GM12878 (cell line): Measurements from ENCODE around the gene FAM170B. TPM values are rescaled to one million over a fixed set of nuclear protein-coding genes. Genes with fewer than 3 reads are reported as not detected.

ENCODE experiments used
- ATAC-seq: fragments of 200-7000 bp; cut with Tn5 transposase; 3 replicates; pipeline ENCODE4 v1.9.1; 2020; ENCODE audit warnings: mild to moderate bottlenecking, moderate library complexity
- BruUV-seq: library from RNA; stranded (reverse); fragments of 400-500 nt; replicated peaks from 2 replicates; lab custom pipeline; 2021; lab: Mats Ljungman, UMichigan
- CTCF ChIA-PET: fragments of 300-600 bp; sonication (Branson Sonifier 250); formaldehyde crosslinking; extraction: SDS; loops from one replicate; lab custom pipeline; 2021; ENCODE audit warnings: inconsistent platforms; lab: Yijun Ruan, JAX
- POLR2A ChIA-PET: fragments of 350-600 bp; formaldehyde crosslinking; extraction: SDS; loops from one replicate; lab custom pipeline; 2021; ENCODE audit warnings: inconsistent platforms; lab: Charles Lee
- RAD21 ChIA-PET: fragments of 300-600 bp; sonication (Branson Sonifier 250); formaldehyde crosslinking; loops from one replicate; lab custom pipeline; 2023; ENCODE audit warnings: antibody characterized with exemption; ENCODE audit not compliant: unreplicated experiment; lab: Charles Lee
- SMC1A ChIA-PET: fragments of 300-600 bp; sonication (Branson Sonifier 250); formaldehyde crosslinking; loops from one replicate; lab custom pipeline; 2023; ENCODE audit not compliant: unreplicated experiment, uncharacterized antibody; lab: Charles Lee
- DNase-seq: peaks from one replicate; pipeline ENCODE4 v3.0.0-alpha.2; 2011; ENCODE audit warnings: low read depth, low spot score
- FAIRE-seq: peaks from 3 replicates; lab custom pipeline; 2011; peaks lifted over from hg19 to GRCh38; lab: Jason Lieb, UNC
- H2AFZ ChIP-seq: 2 replicates; pipeline ENCODE4 v1.6.0; 2011; ENCODE audit warnings: low read depth, low read length, control low read depth; ENCODE audit not compliant: control insufficient read depth
- H3K27ac ChIP-seq: 2 replicates; pipeline ENCODE4 v1.5.1; 2011; ENCODE audit warnings: control low read depth; ENCODE audit not compliant: control insufficient read depth, insufficient read depth
- H3K27me3 ChIP-seq, 2 experiments: replicated peaks in 1 of 2; 2 replicates each; pipeline versions ENCODE4 v1.6.0 to v1.6.1; 2011; ENCODE audit warnings: low read length in 1 of 2; ENCODE audit not compliant: control insufficient read depth in 2 of 2, insufficient read depth in 2 of 2
- H3K36me3 ChIP-seq, 2 experiments: 2 replicates each; pipeline ENCODE4 v1.5.1; 2011; ENCODE audit warnings: low read length in 1 of 2; ENCODE audit not compliant: control insufficient read depth in 2 of 2, insufficient read depth in 2 of 2
- H3K4me1 ChIP-seq: 2 replicates; pipeline ENCODE4 v1.6.1; 2011; ENCODE audit warnings: mild to moderate bottlenecking, low read length, moderate library complexity, mixed read lengths; ENCODE audit not compliant: control insufficient read depth, insufficient read depth
- H3K4me2 ChIP-seq: 2 replicates; pipeline ENCODE4 v1.6.0; 2011; ENCODE audit warnings: control low read depth; ENCODE audit not compliant: control insufficient read depth, insufficient read depth
- H3K4me3 ChIP-seq: fragments of 200-600 bp; sonication (generic); 2 replicates; pipeline ENCODE4 v1.5.1; 2016
- H3K79me2 ChIP-seq: 2 replicates; pipeline ENCODE4 v1.6.0; 2011; ENCODE audit warnings: low read length; ENCODE audit not compliant: control insufficient read depth, insufficient read depth
- H3K9ac ChIP-seq: 2 replicates; pipeline ENCODE4 v1.8.0; 2011; ENCODE audit warnings: low read length, control low read depth, mixed read lengths; ENCODE audit not compliant: control insufficient read depth, insufficient read depth
- H3K9me3 ChIP-seq: replicated peaks from 3 replicates; pipeline ENCODE4 v1.5.1; 2011; ENCODE audit warnings: mild to moderate bottlenecking, low read length; ENCODE audit not compliant: control insufficient read depth, insufficient read depth
- H4K20me1 ChIP-seq: 2 replicates; pipeline ENCODE4 v1.6.0; 2011; ENCODE audit not compliant: control insufficient read depth, insufficient read depth
- ASH2L ChIP-seq: fragments of 300-600, 200-600 bp; sonication (generic); IDR thresholded peaks from 2 replicates; pipeline ENCODE4 v1.6.1; 2017; ENCODE audit warnings: low read depth, mild to moderate bottlenecking, borderline replicate concordance
- BHLHE40 ChIP-seq, 2 experiments: fragments of 450-650 bp in 1 of 2; IDR thresholded peaks; 2 replicates each; pipeline ENCODE4 v1.6.1; 2011 to 2017; ENCODE audit warnings: low read depth in 2 of 2, borderline replicate concordance in 1 of 2, improper control_type of control experiment in 1 of 2, low read length in 1 of 2, mild to moderate bottlenecking in 1 of 2
- CREM ChIP-seq: IDR thresholded peaks from 2 replicates; pipeline ENCODE4 v1.6.1; 2014; ENCODE audit warnings: antibody characterized with exemption, low read depth
- HDAC6 ChIP-seq: fragments of 200-600 bp; sonication (generic); IDR thresholded peaks from one replicate; pipeline ENCODE4 v1.8.0; 2017; ENCODE audit warnings: antibody characterized with exemption; ENCODE audit not compliant: unreplicated experiment
- IRF3 ChIP-seq: fragments of 450-650 bp; IDR thresholded peaks from 2 replicates; pipeline ENCODE4 v1.6.1; 2014; ENCODE audit warnings: mild to moderate bottlenecking
- PML ChIP-seq: IDR thresholded peaks from 2 replicates; pipeline ENCODE4 v1.6.1; 2012; ENCODE audit warnings: low read length, inconsistent platforms
- SIX5 ChIP-seq: IDR thresholded peaks from 2 replicates; pipeline ENCODE4 v1.6.1; 2011; ENCODE audit warnings: mild to moderate bottlenecking, low read depth, low read length, moderate library complexity; ENCODE audit not compliant: severe bottlenecking
- USF1 ChIP-seq: IDR thresholded peaks from 2 replicates; pipeline ENCODE4 v1.6.1; 2011; ENCODE audit warnings: borderline replicate concordance, low read depth, mild to moderate bottlenecking, moderate library complexity, mixed read lengths, low read length; ENCODE audit not compliant: insufficient read depth; ENCODE audit errors: extremely low read length
- WRNIP1 ChIP-seq: IDR thresholded peaks from 2 replicates; pipeline ENCODE4 v1.6.1; 2011; ENCODE audit warnings: low read depth, low read length, improper control_type of control experiment, borderline replicate concordance
- YY1 ChIP-seq: IDR thresholded peaks from 2 replicates; pipeline ENCODE4 v1.6.1; 2011; ENCODE audit warnings: low read depth, mild to moderate bottlenecking, low read length
- WGBS: methylation state at CpG from one replicate; pipeline ENCODE4 v1.1.6; 2016; ENCODE audit warnings: low lambda C conversion rate; ENCODE audit not compliant: insufficient replicate concordance, insufficient coverage; ENCODE audit errors: missing lambda C conversion rate; 5-methylcytosine and 5-hydroxymethylcytosine counted together
- in situ Hi-C: fragments of 300-500 bp; cut with MboI; formaldehyde crosslinking; loops from 9 replicates; pipeline ENCODE4 v1.14.3; 2018; ENCODE audit warnings: mixed read lengths
- intact Hi-C: fragments of 100-400 bp; cut with micrococcal nuclease; formaldehyde crosslinking; loops from one replicate; pipeline ENCODE4 v1.14.2; 2022; ENCODE audit not compliant: unreplicated experiment
- polyA plus RNA-seq, 11 experiments: library from polyadenylated mRNA; depleted of rRNA in 4 of 11; unstranded in 6 of 11; stranded (reverse) in 5 of 11; fragments of >200 nt; fragmentation: Nextera tagmentation in 4 of 11; fragmentation: Illumina TruSeq in 1 of 11; extraction: Ambion mirVana in 4 of 11; extraction: Trizol in 1 of 11; gene quantifications; 1 replicate in 1 of 11; 2 replicates in 10 of 11; pipeline versions ENCODE4 v1.2.1 to v1.2.3, GENCODE V29; 2011 to 2016; ENCODE audit warnings: inconsistent platforms in 2 of 11, missing spikeins in 2 of 11, low read depth in 1 of 11
- total RNA-seq, 4 experiments: library from RNA; depleted of rRNA in 3 of 4; stranded (reverse); fragments of >200 nt in 3 of 4; fragmentation: Illumina TruSeq in 1 of 4; extraction: Trizol in 1 of 4; gene quantifications; 2 replicates each; pipeline versions ENCODE4 v1.2.1 to v1.2.3, GENCODE V29; 2013 to 2021
- TF ChIP-seq, protein P1 (sequence below): fragments of 450-650 bp; conservative IDR thresholded peaks from 2 replicates; pipeline ENCODE4 v1.6.1; 2017; ENCODE audit warnings: mild to moderate bottlenecking, moderate library complexity

FAM170B gene
- total and polyA plus RNA-seq, 10 of the 15 experiments (the other 5 are each of a cell fraction or from before 2014, with no cell fraction given): not detected

DNA sequence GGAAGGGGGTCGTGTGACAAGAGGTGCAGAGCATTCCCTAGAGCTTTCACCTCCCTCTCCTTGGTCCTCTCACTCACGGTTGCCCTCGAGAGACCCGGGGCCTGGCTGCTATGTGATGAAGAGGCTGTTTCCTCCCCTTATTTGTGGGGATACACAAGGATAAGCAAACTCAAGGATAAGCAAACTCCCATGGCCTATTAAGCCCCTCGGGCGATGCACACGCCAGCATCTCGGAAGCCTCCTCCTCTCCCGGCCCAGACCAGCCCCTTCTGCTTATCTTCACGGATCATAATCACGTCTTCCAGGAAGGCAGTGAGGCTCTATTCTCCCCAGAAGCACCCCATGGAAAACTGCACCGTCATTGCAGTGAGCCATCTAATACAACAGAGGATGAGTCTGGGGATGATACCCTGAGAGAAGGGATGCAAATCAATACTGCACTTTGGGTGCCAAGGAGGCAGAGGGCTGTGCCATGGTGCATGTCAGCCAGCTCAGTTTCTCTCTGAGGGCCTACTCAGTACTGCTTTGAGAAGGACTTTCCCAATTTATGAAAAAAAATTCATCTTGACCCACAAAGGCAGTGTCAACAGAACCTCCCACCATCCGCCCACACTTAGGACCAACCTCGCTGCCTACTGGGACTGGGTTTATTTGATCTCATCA, 32.1 kb upstream of the FAM170B start:
- Histone ChIP-seq H3K4me2 (no peak overlapping the region), H3K79me2 (no peaks in the 10 kb centered on the region), H3K4me3 (no peak overlapping the region), H3K9me3 (no peaks in the 10 kb centered on the region), H3K4me1 (no peaks in the 10 kb centered on the region), H3K36me3 (peaks cover 0 to 4% of the 10 kb centered on the region in 2 experiments; a peak in 2 of 4 replicates), H4K20me1 (no peaks in the 10 kb centered on the region; the same call in 1 of the 2 replicates), H2AFZ (no peak overlapping the region), H3K27me3 (no peaks in the 10 kb centered on the region), H3K27ac (no peak overlapping the region), H3K9ac (no peak overlapping the region)
- FAIRE-seq (no peak), DNase-seq (no peak), ATAC-seq (no peak)
- SMC1A ChIA-PET: no interaction called here
- no TSS peak for BruUV-seq
- RAD21 ChIA-PET: no interaction called here
- POLR2A ChIA-PET: no interaction called here
- WGBS: 69% methylated on average over 14 of the region's 14 CpGs
- TF ChIP-seq HDAC6 (no peak), CREM (no peak), USF1 (no peak), ASH2L (no peak)
- intact Hi-C loops: no loop called here
- in situ Hi-C loops: no loop called here
- CTCF ChIA-PET: no interaction called here

DNA sequence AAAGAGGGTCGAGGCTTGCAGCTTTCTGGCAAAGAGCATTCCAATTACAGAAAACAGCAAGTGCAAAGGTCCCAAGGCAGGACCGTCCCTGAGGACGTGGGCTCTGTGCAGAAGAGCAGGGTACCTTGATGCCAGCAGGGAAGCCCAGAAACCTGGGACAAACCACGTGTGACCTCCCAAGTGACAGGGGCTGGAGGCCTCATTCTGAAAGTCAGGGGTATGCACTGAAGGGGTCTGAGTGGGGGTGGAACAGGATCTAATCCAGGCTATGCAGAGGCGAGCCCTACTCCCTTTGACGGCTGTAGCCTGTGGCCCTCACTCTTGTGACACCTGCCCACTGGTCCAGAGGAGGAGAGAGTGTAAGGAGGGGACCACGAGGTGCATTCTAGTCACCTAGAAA, 31.4 kb upstream of the FAM170B start:
- SMC1A ChIA-PET: no interaction called here
- no peak for ATAC-seq
- no peak overlapping the region for H3K27ac ChIP-seq
- TF ChIP-seq CREM (no peak), PML (no peak), BHLHE40 (IDR thresholded peaks at IDR 0.05; ENCODE audit: borderline replicate concordance in 1 of 2, low read depth in 2 of 2, low read length in 1 of 2) (no peak), WRNIP1 (no peak), SIX5 (no peak), YY1 (no peak), IRF3 (no peak)
- TF ChIP-seq, protein P1, sequence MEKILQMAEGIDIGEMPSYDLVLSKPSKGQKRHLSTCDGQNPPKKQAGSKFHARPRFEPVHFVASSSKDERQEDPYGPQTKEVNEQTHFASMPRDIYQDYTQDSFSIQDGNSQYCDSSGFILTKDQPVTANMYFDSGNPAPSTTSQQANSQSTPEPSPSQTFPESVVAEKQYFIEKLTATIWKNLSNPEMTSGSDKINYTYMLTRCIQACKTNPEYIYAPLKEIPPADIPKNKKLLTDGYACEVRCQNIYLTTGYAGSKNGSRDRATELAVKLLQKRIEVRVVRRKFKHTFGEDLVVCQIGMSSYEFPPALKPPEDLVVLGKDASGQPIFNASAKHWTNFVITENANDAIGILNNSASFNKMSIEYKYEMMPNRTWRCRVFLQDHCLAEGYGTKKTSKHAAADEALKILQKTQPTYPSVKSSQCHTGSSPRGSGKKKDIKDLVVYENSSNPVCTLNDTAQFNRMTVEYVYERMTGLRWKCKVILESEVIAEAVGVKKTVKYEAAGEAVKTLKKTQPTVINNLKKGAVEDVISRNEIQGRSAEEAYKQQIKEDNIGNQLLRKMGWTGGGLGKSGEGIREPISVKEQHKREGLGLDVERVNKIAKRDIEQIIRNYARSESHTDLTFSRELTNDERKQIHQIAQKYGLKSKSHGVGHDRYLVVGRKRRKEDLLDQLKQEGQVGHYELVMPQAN: no peak

More for the DNA sequence above, 31.4 kb upstream of the FAM170B start:
- Histone ChIP-seq H3K4me2 (no peak overlapping the region), H2AFZ (no peak overlapping the region), H3K9ac (no peak overlapping the region), H3K4me3 (no peak overlapping the region), H3K9me3 (no peaks in the 10 kb centered on the region), H3K79me2 (no peaks in the 10 kb centered on the region), H3K27me3 (no peaks in the 10 kb centered on the region), H4K20me1 (no peaks in the 10 kb centered on the region; the same call in 1 of the 2 replicates), H3K36me3 (peaks cover 0 to 4% of the 10 kb centered on the region in 2 experiments; a peak in 2 of 4 replicates), H3K4me1 (no peaks in the 10 kb centered on the region)
- DNase-seq (no peak), FAIRE-seq (no peak)
- intact Hi-C loops: no loop called here
- RAD21 ChIA-PET: no interaction called here
- POLR2A ChIA-PET: no interaction called here
- BruUV-seq: TSS peak; percentile 9
- CTCF ChIA-PET: interaction anchor here (1.8 kb wide), 1 partner anchor 509 kb away, joined by 6 read pairs; no protein-coding TSS in a partner anchor
- in situ Hi-C loops: no loop called here
- 60% methylated on average over 7 of the region's 7 CpGs for WGBS
